OCI-LY3 (cell line): ENCODE data around the gene ABLIM2.

Experiments used
- H2AFZ ChIP-seq: fragments of 200-600, 300-600 bp; shearing (Covaris generic); 2 replicates; pipeline ENCODE4 v1.6.0; 2014; ENCODE audit warnings: antibody characterized with exemption, low read depth, low read length
- H3K27ac ChIP-seq: fragments of 200-600, 300-600 bp; sonication (generic); 2 replicates; pipeline ENCODE4 v1.5.1; 2014; ENCODE audit warnings: mild to moderate bottlenecking, low read length, moderate library complexity, mixed read lengths
- H3K27me3 ChIP-seq: fragments of 200-600, 300-600 bp; sonication (generic); 2 replicates; pipeline ENCODE4 v1.6.1; 2014; ENCODE audit warnings: low read depth, low read length, mixed read lengths
- H3K36me3 ChIP-seq: fragments of 200-600, 300-600 bp; sonication (generic); replicated peaks from 2 replicates; pipeline ENCODE3; 2014; ENCODE audit warnings: low read depth, low read length, mixed read lengths
- H3K4me1 ChIP-seq: fragments of 300-600, 200-600 bp; sonication (generic); 2 replicates; pipeline ENCODE4 v1.6.1; 2014; ENCODE audit warnings: low read length, mixed read lengths
- H3K4me2 ChIP-seq: fragments of 200-600, 300-600 bp; sonication (generic); 2 replicates; pipeline ENCODE4 v1.6.1; 2014; ENCODE audit warnings: low read length, mixed read lengths
- H3K4me3 ChIP-seq: fragments of 300-600, 200-600 bp; sonication (generic); 2 replicates; pipeline ENCODE4 v1.5.1; 2014; ENCODE audit warnings: antibody characterized with exemption, mild to moderate bottlenecking, low read length, moderate library complexity
- H3K79me2 ChIP-seq: fragments of 300-600, 200-600 bp; shearing (Covaris generic); 2 replicates; pipeline ENCODE4 v1.6.1; 2014; ENCODE audit warnings: mild to moderate bottlenecking, low read length, mixed read lengths
- H3K9ac ChIP-seq: fragments of 300-600, 200-600 bp; shearing (Covaris generic); 2 replicates; pipeline ENCODE4 v1.6.0; 2014; ENCODE audit warnings: mild to moderate bottlenecking, low read length, moderate library complexity
- H3K9me3 ChIP-seq: fragments of 200-600, 300-600 bp; shearing (Covaris generic); 2 replicates; pipeline ENCODE4 v1.6.1; 2014; ENCODE audit warnings: low read length, mixed read lengths; ENCODE audit not compliant: insufficient read depth
- H4K20me1 ChIP-seq: fragments of 200-600, 300-600 bp; sonication (generic); 2 replicates; pipeline ENCODE4 v1.6.1; 2016; ENCODE audit warnings: low read length, mixed read lengths; ENCODE audit not compliant: insufficient read depth
- CTCF ChIP-seq: fragments of 200-600, 300-600 bp; sonication (generic); IDR thresholded peaks from 2 replicates; pipeline ENCODE4 v1.5.1; 2014; ENCODE audit warnings: antibody characterized with exemption, low read length, low read depth
- EZH2phosphoT487 ChIP-seq: fragments of 200-600 bp; shearing (Covaris generic); IDR thresholded peaks from 2 replicates; pipeline ENCODE4 v1.6.1; 2018; ENCODE audit warnings: antibody characterized with exemption, mixed run types, low read depth

Gene ABLIM2

GRCh38 chr4:7943211-7943610, 215.4 kb downstream of the ABLIM2 start:
- Histone ChIP-seq H3K79me2 (no peaks in the 10 kb centered on the region), H3K4me1 (no peaks in the 10 kb centered on the region), H3K36me3 (no peaks in the 10 kb centered on the region), H3K27me3 (no peaks in the 10 kb centered on the region), H3K27ac (no peak overlapping the region), H2AFZ (no peak overlapping the region), H4K20me1 (no peaks in the 10 kb centered on the region), H3K9ac (no peak overlapping the region), H3K9me3 (no peaks in the 10 kb centered on the region), H3K4me3 (no peak overlapping the region), H3K4me2 (no peak overlapping the region)
- no peak for TF ChIP-seq EZH2phosphoT487
- TF ChIP-seq CTCF = no peak

GRCh38 chr4:7941965-7942496, 216.6 kb downstream of the ABLIM2 start:
- H3K9ac ChIP-seq = no peak overlapping the region
- no peak overlapping the region for H3K27ac ChIP-seq
- H3K27me3 ChIP-seq = no peaks in the 10 kb centered on the region
- no peaks in the 10 kb centered on the region for H4K20me1 ChIP-seq
- H3K4me1 ChIP-seq = no peaks in the 10 kb centered on the region
- no peaks in the 10 kb centered on the region for H3K9me3 ChIP-seq
- H3K36me3 ChIP-seq = no peaks in the 10 kb centered on the region
- TF ChIP-seq EZH2phosphoT487 = no peak
- TF ChIP-seq CTCF = no peak
- H3K4me2 ChIP-seq = no peak overlapping the region
- no peak overlapping the region for H2AFZ ChIP-seq
- H3K4me3 ChIP-seq = no peak overlapping the region
- no peaks in the 10 kb centered on the region for H3K79me2 ChIP-seq

GRCh38 chr4:7941111-7941964, 217.3 kb downstream of the ABLIM2 start:
- Histone ChIP-seq H3K4me3 (no peak overlapping the region), H3K27me3 (no peaks in the 10 kb centered on the region), H3K4me1 (no peaks in the 10 kb centered on the region), H4K20me1 (no peaks in the 10 kb centered on the region), H3K36me3 (no peaks in the 10 kb centered on the region), H3K4me2 (no peak overlapping the region), H3K9me3 (no peaks in the 10 kb centered on the region), H3K9ac (no peak overlapping the region), H3K79me2 (no peaks in the 10 kb centered on the region), H2AFZ (no peak overlapping the region), H3K27ac (no peak overlapping the region)
- no peak for TF ChIP-seq CTCF
- TF ChIP-seq EZH2phosphoT487 = no peak

- no peak within 1 kb of the TSS for H3K4me2 ChIP-seq
- no peaks in the 10 kb centered on the region for H3K79me2 ChIP-seq
- no peak within 1 kb of the TSS for H2AFZ ChIP-seq
Measured at GRCh38 chr4:7939377-7940108, 219.1 kb downstream of the ABLIM2 start, which contains the start of gene AFAP1. TSS of gene AFAP1 (minus strand) at chr4:7939861. CDS start at chr4:7872078, 67,783 bp downstream.

More at GRCh38 chr4:7939377-7940108, 219.1 kb downstream of the ABLIM2 start, which contains the start of gene AFAP1:
- Histone ChIP-seq H3K27me3 (0 out of 2 replicates have a peak, but pooled peaks cover 5% of the 10 kb centered on the region), H3K9me3 (no peaks in the 10 kb centered on the region), H3K27ac (no peak within 1 kb of the TSS), H3K9ac (no peak within 1 kb of the TSS), H3K4me1 (no peaks in the 10 kb centered on the region), H3K4me3 (no peak within 1 kb of the TSS), H3K36me3 (no peaks in the 10 kb centered on the region), H4K20me1 (no peaks in the 10 kb centered on the region)
- TF ChIP-seq EZH2phosphoT487 (no peak), CTCF (no peak)
